Umbilical cord (tissue), 2 donors: ENCODE results near the gene RRP1. TPM values are rescaled to one million over a fixed set of nuclear protein-coding genes. Genes with fewer than 3 reads are reported as not detected.

Experiments used
- DNase-seq: peaks from one replicate; pipeline ENCODE4 v3.0.0-alpha.2; 2015; ENCODE audit warnings: low spot score
- total RNA-seq: library from RNA; depleted of rRNA; stranded (reverse); fragments of >200 nt; gene quantifications from one replicate; pipeline ENCODE4 v1.2.3, GENCODE V29; 2014; ENCODE audit warnings: low replicate concordance; ENCODE audit not compliant: insufficient read depth

RRP1 gene
- total RNA-seq, 1 donor from 2014 or later, result 12.3 TPM

- peak; percentile 89 for DNase-seq
Measured at GRCh38 chr21:43758111-43758641, 31.2 kb upstream of the RRP1 start.

- DNase-seq, result peak; percentile 29
Measured at GRCh38 chr21:43758811-43759210, 30.6 kb upstream of the RRP1 start.

GRCh38 chr21:43759651-43760050 is 29.7 kb upstream of the RRP1 start:
- no peak for DNase-seq

GRCh38 chr21:43760391-43760958 is 28.9 kb upstream of the RRP1 start:
- no peak for DNase-seq

- no peak for DNase-seq
Measured at GRCh38 chr21:43761886-43762285, 27.5 kb upstream of the RRP1 start.

- no peak for DNase-seq
Measured at GRCh38 chr21:43762303-43763128, 26.9 kb upstream of the RRP1 start.

- no peak for DNase-seq
Measured at GRCh38 chr21:43763901-43764523, 25.4 kb upstream of the RRP1 start.

- DNase-seq, result no peak
Measured at GRCh38 chr21:43764576-43765495, 24.5 kb upstream of the RRP1 start.

GRCh38 chr21:43766734-43767497 is 22.5 kb upstream of the RRP1 start:
- DNase-seq, result no peak

GRCh38 chr21:43767498-43767983 is 21.8 kb upstream of the RRP1 start:
- DNase-seq, result no peak

GRCh38 chr21:43767984-43768867 is 21.2 kb upstream of the RRP1 start:
- peak; percentile 79 for DNase-seq

GRCh38 chr21:43768868-43769167 is 20.6 kb upstream of the RRP1 start:
- DNase-seq, result no peak

- no peak for DNase-seq
Measured at GRCh38 chr21:43769325-43769958, 19.9 kb upstream of the RRP1 start.

- no peak for DNase-seq
Measured at GRCh38 chr21:43770066-43770655, 19.2 kb upstream of the RRP1 start.

GRCh38 chr21:43771199-43771675 is 18.1 kb upstream of the RRP1 start:
- DNase-seq, result no peak

- DNase-seq, result no peak
Measured at GRCh38 chr21:43771698-43772424, 17.5 kb upstream of the RRP1 start.

- no peak for DNase-seq
Measured at GRCh38 chr21:43772425-43772821, 17.0 kb upstream of the RRP1 start.

GRCh38 chr21:43774163-43774562 is 15.2 kb upstream of the RRP1 start:
- no peak for DNase-seq
